ENCODE measurements around the gene PTPRE.

DNA sequence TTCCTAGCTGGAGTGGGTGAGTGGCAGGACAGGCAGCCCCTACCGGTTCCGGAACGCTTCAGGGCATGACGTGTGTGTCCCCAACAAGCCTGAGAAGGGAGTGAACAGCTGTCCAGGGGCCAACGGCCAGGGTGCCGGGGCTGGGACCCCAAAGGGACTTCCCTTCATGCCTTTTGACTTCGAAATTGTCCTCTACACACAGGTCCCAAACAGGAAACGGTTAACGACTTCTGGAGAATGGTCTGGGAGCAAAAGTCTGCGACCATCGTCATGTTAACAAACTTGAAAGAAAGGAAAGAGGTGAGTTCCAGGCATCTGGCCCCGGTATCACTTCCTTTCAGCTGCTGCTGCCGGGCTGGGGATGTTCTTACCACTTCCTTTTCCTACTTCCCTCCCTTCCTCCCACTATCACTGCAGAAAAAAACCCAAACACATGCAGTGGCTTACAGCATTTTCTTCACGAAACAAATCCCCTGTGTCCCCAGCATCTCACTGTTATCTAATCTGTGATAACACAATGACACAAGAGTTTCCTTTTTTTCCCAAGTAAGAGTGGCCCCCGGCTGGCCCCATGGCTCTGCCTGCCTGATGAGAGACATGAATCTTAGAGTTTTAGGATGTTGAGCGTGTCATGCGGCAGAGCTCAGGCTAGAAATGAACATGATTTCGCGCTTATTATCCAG lies 156.1 kb downstream of the PTPRE start:
- no peak for TF ChIP-seq EZH2phosphoT487 (IDR thresholded peaks at IDR 0.05; ENCODE audit: borderline replicate concordance)
- TF ChIP-seq, protein P1, sequence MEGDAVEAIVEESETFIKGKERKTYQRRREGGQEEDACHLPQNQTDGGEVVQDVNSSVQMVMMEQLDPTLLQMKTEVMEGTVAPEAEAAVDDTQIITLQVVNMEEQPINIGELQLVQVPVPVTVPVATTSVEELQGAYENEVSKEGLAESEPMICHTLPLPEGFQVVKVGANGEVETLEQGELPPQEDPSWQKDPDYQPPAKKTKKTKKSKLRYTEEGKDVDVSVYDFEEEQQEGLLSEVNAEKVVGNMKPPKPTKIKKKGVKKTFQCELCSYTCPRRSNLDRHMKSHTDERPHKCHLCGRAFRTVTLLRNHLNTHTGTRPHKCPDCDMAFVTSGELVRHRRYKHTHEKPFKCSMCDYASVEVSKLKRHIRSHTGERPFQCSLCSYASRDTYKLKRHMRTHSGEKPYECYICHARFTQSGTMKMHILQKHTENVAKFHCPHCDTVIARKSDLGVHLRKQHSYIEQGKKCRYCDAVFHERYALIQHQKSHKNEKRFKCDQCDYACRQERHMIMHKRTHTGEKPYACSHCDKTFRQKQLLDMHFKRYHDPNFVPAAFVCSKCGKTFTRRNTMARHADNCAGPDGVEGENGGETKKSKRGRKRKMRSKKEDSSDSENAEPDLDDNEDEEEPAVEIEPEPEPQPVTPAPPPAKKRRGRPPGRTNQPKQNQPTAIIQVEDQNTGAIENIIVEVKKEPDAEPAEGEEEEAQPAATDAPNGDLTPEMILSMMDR (conservative IDR thresholded peaks at IDR 0.05; ENCODE audit: low read length): no peak

All from Loucy (cell line).